GM23338 (cell line): ENCODE results near the gene CTDSP2. TPM values are rescaled to one million over a fixed set of nuclear protein-coding genes. Genes with fewer than 3 reads are reported as not detected.

Experiments used
- ATAC-seq: fragments of 200-7000 bp; cut with Tn5 transposase; 3 replicates; pipeline ENCODE4 v1.9.1; 2020
- DNase-seq: peaks from one replicate; pipeline ENCODE4 v3.0.0-alpha.2; 2015; ENCODE audit warnings: low spot score
- H2AFZ ChIP-seq: fragments of 200-600 bp; sonication (generic); 2 replicates; pipeline ENCODE4 v1.8.0; 2016; ENCODE audit warnings: antibody characterized with exemption, mild to moderate bottlenecking, moderate library complexity
- H3F3A ChIP-seq: fragments of 200-600 bp; sonication (generic); replicated peaks from 2 replicates; pipeline ENCODE4 v1.8.0; 2017; ENCODE audit warnings: antibody characterized with exemption, mixed run types, low read depth
- H3K27ac ChIP-seq: fragments of 200-600 bp; sonication (generic); 2 replicates; pipeline ENCODE4 v1.6.1; 2016; ENCODE audit warnings: low read depth
- H3K27me3 ChIP-seq: fragments of 200-600 bp; sonication (generic); 2 replicates; pipeline ENCODE4 v1.8.0; 2016; ENCODE audit warnings: mild to moderate bottlenecking, mixed run types, moderate library complexity; ENCODE audit not compliant: insufficient read depth
- H3K36me3 ChIP-seq: fragments of 200-600 bp; sonication (generic); 2 replicates; pipeline ENCODE4 v1.8.0; 2016; ENCODE audit warnings: mild to moderate bottlenecking; ENCODE audit not compliant: insufficient read depth
- H3K4me1 ChIP-seq: fragments of 200-600 bp; sonication (generic); 2 replicates; pipeline ENCODE4 v1.8.0; 2016; ENCODE audit warnings: mild to moderate bottlenecking, moderate library complexity; ENCODE audit not compliant: insufficient read depth
- H3K4me2 ChIP-seq: fragments of 200-600 bp; sonication (generic); 2 replicates; pipeline ENCODE4 v1.7.1; 2017; ENCODE audit warnings: mixed run types
- H3K4me3 ChIP-seq: fragments of 200-600 bp; sonication (generic); 2 replicates; pipeline ENCODE4 v1.6.1; 2016; ENCODE audit warnings: mixed run types
- H3K79me2 ChIP-seq: fragments of 200-600 bp; sonication (generic); replicated peaks from 2 replicates; pipeline ENCODE4 v1.8.0; 2017; ENCODE audit warnings: mild to moderate bottlenecking; ENCODE audit not compliant: insufficient read depth
- H3K9me2 ChIP-seq: fragments of 200-600 bp; sonication (generic); 2 replicates; pipeline ENCODE4 v1.8.0; 2017; ENCODE audit not compliant: insufficient read depth
- H4K20me1 ChIP-seq: fragments of 200-600 bp; sonication (generic); replicated peaks from 2 replicates; pipeline ENCODE4 v1.8.0; 2017; ENCODE audit warnings: mild to moderate bottlenecking; ENCODE audit not compliant: insufficient read depth
- H3K27ac Mint-ChIP-seq: 2 replicates; pipeline ENCODE4 v1.8.0; 2020; ENCODE audit warnings: inconsistent platforms, mild to moderate bottlenecking, moderate library complexity, mixed read lengths
- H3K27me3 Mint-ChIP-seq: 3 replicates; pipeline ENCODE4 v1.8.0; 2022; ENCODE audit warnings: low read depth, mild to moderate bottlenecking, moderate library complexity, mixed read lengths, inconsistent platforms; ENCODE audit not compliant: insufficient read depth, poor library complexity
- H3K36me3 Mint-ChIP-seq: 3 replicates; pipeline ENCODE4 v1.8.0; 2021; ENCODE audit warnings: low read depth, mild to moderate bottlenecking, inconsistent platforms, moderate library complexity, mixed read lengths
- H3K4me1 Mint-ChIP-seq: 3 replicates; pipeline ENCODE4 v1.8.0; 2020; ENCODE audit warnings: mild to moderate bottlenecking, inconsistent platforms, mixed read lengths
- H3K4me3 Mint-ChIP-seq: 3 replicates; pipeline ENCODE4 v1.8.0; 2021; ENCODE audit warnings: moderate library complexity, mild to moderate bottlenecking, inconsistent platforms, mixed read lengths
- H3K9me3 Mint-ChIP-seq: 3 replicates; pipeline ENCODE4 v1.8.0; 2020; ENCODE audit warnings: moderate library complexity, mild to moderate bottlenecking, inconsistent platforms, mixed read lengths
- CREB1 ChIP-seq: fragments of 250-450 bp; sonication (Bioruptor Pico); IDR thresholded peaks from 2 replicates; pipeline ENCODE4 v1.5.0; 2020; ENCODE audit warnings: low read depth, mild to moderate bottlenecking, moderate library complexity
- CTCF ChIP-seq, 2 experiments: fragments of 200-600 bp in 1 of 2; sonication (generic) in 1 of 2; conservative IDR thresholded peaks; 2 replicates each; pipeline versions ENCODE4 v1.5.1 to v1.6.1; 2016 to 2017; ENCODE audit warnings: antibody characterized with exemption in 2 of 2, low read depth in 2 of 2, mild to moderate bottlenecking in 2 of 2, moderate library complexity in 1 of 2
- ETS1 ChIP-seq: IDR thresholded peaks from 2 replicates; pipeline ENCODE4 v1.6.1; 2016; ENCODE audit warnings: antibody characterized with exemption
- EZH2phosphoT487 ChIP-seq: fragments of 200-600 bp; sonication (generic); IDR thresholded peaks from one replicate; pipeline ENCODE4 v1.8.1; 2018; ENCODE audit warnings: antibody characterized with exemption; ENCODE audit not compliant: unreplicated experiment
- JUNB ChIP-seq: IDR thresholded peaks from one replicate; pipeline ENCODE4 v1.6.1; 2016; ENCODE audit warnings: antibody characterized with exemption; ENCODE audit not compliant: unreplicated experiment
- NANOG ChIP-seq: IDR thresholded peaks from 2 replicates; pipeline ENCODE4 v1.6.1; 2016; ENCODE audit warnings: antibody characterized with exemption, borderline replicate concordance
- POLR2AphosphoS5 ChIP-seq: IDR thresholded peaks from 2 replicates; pipeline ENCODE4 v1.6.1; 2016; ENCODE audit warnings: antibody characterized with exemption, low read depth
- REST ChIP-seq: IDR thresholded peaks from one replicate; pipeline ENCODE4 v1.6.1; 2018; ENCODE audit warnings: antibody characterized with exemption; ENCODE audit not compliant: unreplicated experiment
- STAT1 ChIP-seq: IDR thresholded peaks from one replicate; pipeline ENCODE4 v1.6.1; 2016; ENCODE audit warnings: antibody characterized with exemption; ENCODE audit not compliant: unreplicated experiment
- ZNF114 ChIP-seq: fragments of 250-450 bp; sonication (Bioruptor Pico); IDR thresholded peaks from 2 replicates; pipeline ENCODE4 v1.5.0; 2020; ENCODE audit warnings: mild to moderate bottlenecking, moderate library complexity
- ZNF331 ChIP-seq: fragments of 250-450 bp; sonication (Bioruptor Pico); IDR thresholded peaks from 2 replicates; pipeline ENCODE4 v1.5.0; 2020; ENCODE audit warnings: low read depth, mild to moderate bottlenecking, moderate library complexity
- ZNF462 ChIP-seq: fragments of 250-450 bp; sonication (Bioruptor Pico); IDR thresholded peaks from 2 replicates; pipeline ENCODE4 v1.5.0; 2020; ENCODE audit warnings: mild to moderate bottlenecking, moderate library complexity
- polyA plus RNA-seq: library from polyadenylated mRNA; unstranded; fragments of >200 nt; fragmentation: Nextera tagmentation; extraction: Ambion mirVana; gene quantifications from 2 replicates; pipeline ENCODE4 v1.2.1, GENCODE V29; 2016
- total RNA-seq: library from RNA; depleted of rRNA; stranded (reverse); fragments of >200 nt; shearing (Covaris generic); gene quantifications from 2 replicates; pipeline ENCODE4 v1.2.3, GENCODE V29; 2014

Gene CTDSP2
- total and polyA plus RNA-seq, 2 experiments from 2014 or later, result 22.8 to 81.9 TPM

GRCh38 chr12:57780284-57780897 is 66.1 kb downstream of the CTDSP2 start:
- H3K36me3 Mint-ChIP-seq, result peaks cover 11% of the 10 kb centered on the region; the same call in 1 of the 3 replicates

More at GRCh38 chr12:57780284-57780897, 66.1 kb downstream of the CTDSP2 start:
- H3K4me3 ChIP-seq, result no peak overlapping the region
- H3K4me2 ChIP-seq, result no peak overlapping the region
- H3K4me1 ChIP-seq, result peaks cover 5% of the 10 kb centered on the region; the same call in 1 of the 2 replicates
- H3K79me2 ChIP-seq, result peaks cover 18% of the 10 kb centered on the region
- TF ChIP-seq STAT1, result no peak
- TF ChIP-seq REST, result no peak
- TF ChIP-seq ZNF331 (CRISPR knock-in tag), result no peak
- TF ChIP-seq EZH2phosphoT487, result no peak
- no peak for TF ChIP-seq NANOG
- TF ChIP-seq ETS1, result no peak
- TF ChIP-seq ZNF462 (CRISPR knock-in tag), result no peak
- no peak for TF ChIP-seq JUNB
- TF ChIP-seq POLR2AphosphoS5, result no peak
- no peak for TF ChIP-seq CREB1 (CRISPR knock-in tag)
- TF ChIP-seq CTCF (conservative IDR thresholded peaks at IDR 0.05; ENCODE audit: low read depth in 2 of 2), result no peak
- TF ChIP-seq ZNF114 (CRISPR knock-in tag), result no peak
- no peak for ATAC-seq
- H3K36me3 ChIP-seq, result peaks cover under 1% of the 10 kb centered on the region; the same call in 1 of the 2 replicates
- Mint-ChIP-seq H3K9me3 (no peaks in the 10 kb centered on the region), H3K4me1 (peaks cover 4% of the 10 kb centered on the region; the same call in 1 of the 3 replicates), H3K27ac (no peak overlapping the region), H3K27me3 (no peaks in the 10 kb centered on the region), H3K4me3 (no peak overlapping the region)
- no peak for DNase-seq
- H3F3A ChIP-seq, result no peaks in the 10 kb centered on the region
- no peak overlapping the region for H2AFZ ChIP-seq
- no peaks in the 10 kb centered on the region for H4K20me1 ChIP-seq
- H3K9me2 ChIP-seq, result no peaks in the 10 kb centered on the region
- no peak overlapping the region for H3K27ac ChIP-seq
- no peaks in the 10 kb centered on the region for H3K27me3 ChIP-seq
